GM18499 (cell line): ENCODE measurements around the gene RIMBP2.

Experiments
- ATAC-seq: cut with Tn5 transposase; IDR thresholded peaks from one replicate; pipeline ENCODE4 v1.9.1; 2021; ENCODE audit warnings: moderate number of reproducible peaks; ENCODE audit not compliant: insufficient read depth, unreplicated experiment

The RIMBP2 gene

DNA sequence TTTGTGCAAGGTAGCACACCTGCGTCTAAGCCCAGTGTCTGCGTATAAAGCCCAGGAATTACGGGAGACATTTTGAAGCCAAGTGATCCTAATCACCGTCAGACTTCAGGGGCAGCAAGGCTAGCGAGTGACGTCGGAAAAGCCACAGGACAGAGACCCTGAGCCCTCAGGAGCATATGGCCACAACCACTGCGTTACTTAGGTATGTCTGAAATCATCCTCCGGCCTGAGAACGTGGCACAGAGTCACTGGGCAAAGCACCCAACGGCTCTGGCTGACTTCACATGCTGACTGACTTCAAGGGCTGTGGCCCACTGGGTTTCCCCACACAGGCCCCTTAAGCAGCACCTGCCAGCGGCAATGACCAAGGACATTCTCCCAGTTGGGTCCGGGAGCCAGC, 71.5 kb downstream of the RIMBP2 start:
- no peak for ATAC-seq

DNA sequence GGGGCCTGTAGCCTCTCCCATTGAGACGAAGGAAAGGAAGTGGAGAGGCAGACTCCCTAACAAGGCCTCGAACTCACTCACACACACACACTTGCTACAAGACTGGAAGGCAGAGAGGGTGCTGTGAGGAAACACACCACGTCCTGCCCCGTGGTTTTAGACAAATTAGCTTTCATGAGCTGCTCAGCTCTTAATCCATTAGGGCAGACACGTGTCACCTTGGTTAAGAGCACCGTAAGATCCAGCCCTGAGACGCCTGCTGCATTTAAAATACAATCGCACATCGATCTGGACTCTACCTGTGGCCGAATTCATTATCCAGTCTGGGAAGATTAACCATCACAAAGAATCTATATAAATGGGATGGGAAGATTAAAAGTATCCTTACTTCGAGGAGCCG, 72.0 kb downstream of the RIMBP2 start:
- no peak for ATAC-seq

- no peak for ATAC-seq
Measured at GRCh38 chr12:130642856-130643255, 73.2 kb downstream of the RIMBP2 start.

- ATAC-seq = no peak
Measured at GRCh38 chr12:130641533-130642184, 74.4 kb downstream of the RIMBP2 start.

GRCh38 chr12:130640901-130641300, 75.2 kb downstream of the RIMBP2 start:
- no peak for ATAC-seq

DNA sequence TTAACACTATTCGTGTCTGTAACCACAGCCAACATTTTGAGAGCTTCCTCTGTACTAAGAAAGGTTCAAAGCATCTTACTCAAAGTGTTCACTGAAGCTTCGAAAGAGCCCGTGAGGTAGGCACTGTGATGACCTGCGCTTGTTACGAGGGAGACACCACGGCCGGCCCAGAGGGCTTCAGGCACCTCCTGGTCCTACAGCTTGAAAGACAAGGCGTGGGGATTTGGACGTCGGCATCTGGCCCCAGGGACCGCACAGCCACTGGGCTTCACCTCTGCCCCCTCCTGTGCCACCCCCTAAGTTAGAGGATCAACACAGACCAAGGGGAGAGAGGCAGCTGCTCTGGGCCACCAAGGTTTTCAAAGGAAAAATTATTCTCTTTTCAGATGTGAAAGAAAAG, 75.6 kb downstream of the RIMBP2 start:
- no peak for ATAC-seq

- ATAC-seq = no peak
Measured at GRCh38 chr12:130639476-130640424, 76.3 kb downstream of the RIMBP2 start.

- no peak for ATAC-seq
Measured at GRCh38 chr12:130636370-130636769, 79.7 kb downstream of the RIMBP2 start.

DNA sequence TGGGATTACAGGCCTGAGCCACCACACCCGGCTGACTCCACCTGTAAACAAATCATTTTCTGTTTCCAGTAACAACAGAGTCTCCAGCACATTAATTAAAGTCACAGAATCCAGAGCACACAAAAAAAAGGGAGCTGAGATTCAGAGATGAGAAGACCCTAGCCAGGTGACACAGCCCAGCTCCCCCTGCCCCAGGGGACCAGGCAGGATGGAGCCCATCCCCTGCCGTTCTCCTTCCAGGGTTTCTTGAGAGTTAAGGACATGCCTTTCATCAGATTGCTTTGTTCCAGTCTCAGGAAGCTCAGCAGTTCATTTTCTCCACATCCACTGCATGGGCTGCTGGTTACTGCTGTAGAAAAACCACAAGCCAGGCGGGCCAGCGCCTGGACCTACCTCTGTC, 81.2 kb downstream of the RIMBP2 start:
- ATAC-seq = no peak

- ATAC-seq = no peak
Measured at GRCh38 chr12:130633771-130634170, 82.3 kb downstream of the RIMBP2 start.

DNA sequence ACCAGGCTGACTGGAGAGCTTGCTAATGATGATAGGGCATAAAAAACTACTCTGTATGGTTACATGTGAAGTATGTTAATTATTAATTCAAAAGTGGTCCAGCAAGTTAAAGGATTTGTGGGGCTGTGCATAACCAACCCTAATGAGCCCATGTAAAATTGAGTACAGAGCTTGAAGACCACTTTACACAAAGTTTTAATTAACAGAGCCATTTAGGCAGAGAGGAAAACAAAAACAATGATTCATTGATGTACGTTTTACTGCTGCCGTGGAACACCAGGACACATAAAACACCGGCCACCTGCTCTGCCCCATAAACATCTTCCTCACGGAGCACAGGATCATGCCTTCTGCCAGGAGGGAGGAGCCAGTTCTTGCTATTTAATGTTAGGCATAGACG, 83.5 kb downstream of the RIMBP2 start:
- ATAC-seq = no peak

DNA sequence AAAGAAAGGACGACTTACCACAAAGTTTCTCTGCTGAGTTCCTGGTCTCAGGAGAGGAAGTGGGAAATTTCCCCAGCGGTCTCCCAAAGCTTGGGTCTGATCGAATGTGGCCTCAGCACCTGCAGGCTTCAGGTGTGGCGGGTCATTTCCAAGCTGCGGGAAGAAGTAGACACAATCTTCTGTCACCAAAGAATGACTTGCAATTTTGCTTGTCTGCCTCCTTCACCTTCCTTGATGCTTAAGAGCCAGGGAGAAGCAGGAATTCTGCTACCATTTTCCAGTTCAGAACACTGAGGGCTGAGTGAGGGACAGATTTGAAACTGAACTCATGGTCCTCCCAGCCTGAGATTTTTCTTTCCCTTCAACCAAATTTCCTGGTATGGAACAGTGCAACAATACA, 87.8 kb downstream of the RIMBP2 start:
- no peak for ATAC-seq

DNA sequence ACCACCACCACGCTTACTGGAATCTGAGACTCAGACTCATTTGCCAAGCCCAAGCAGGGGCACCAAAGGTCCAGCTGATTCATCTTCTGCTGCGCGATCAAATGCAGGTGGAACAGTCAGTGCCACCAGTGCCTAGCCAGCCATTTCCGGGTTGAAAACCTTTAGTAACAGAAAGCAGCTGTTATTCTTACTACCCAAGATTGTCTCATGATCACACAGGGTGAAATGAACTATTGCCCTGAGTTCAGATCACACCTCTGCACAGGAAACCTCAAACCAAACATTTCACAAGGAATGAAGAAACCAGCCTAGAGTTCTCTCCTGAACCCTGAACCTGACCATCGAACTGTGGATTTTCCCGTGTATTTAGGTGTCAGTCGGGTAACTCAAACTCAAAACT, 88.9 kb downstream of the RIMBP2 start:
- ATAC-seq = no peak

- no peak for ATAC-seq
Measured at GRCh38 chr12:130626601-130627000, 89.5 kb downstream of the RIMBP2 start.

DNA sequence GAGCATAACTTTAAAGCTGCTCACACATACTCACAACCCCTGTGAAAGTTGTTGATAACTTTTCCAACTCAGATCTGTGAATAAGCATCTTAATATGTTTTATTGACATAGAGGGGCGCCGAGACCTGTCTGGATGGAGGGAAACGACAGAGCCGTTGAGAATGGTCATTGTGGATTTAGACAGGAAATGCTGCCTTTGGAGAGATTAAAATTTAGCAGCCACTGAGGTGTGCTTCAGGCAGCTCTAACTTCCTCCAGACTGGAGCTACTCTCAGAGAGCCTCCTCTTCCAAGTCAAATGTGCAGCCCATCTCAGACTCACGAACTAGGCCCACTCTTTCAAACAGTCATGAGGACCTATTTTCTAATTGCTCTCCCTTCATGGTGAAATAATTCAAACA, 90.9 kb downstream of the RIMBP2 start:
- ATAC-seq = no peak

GRCh38 chr12:130622803-130623202, 93.3 kb downstream of the RIMBP2 start:
- no peak for ATAC-seq

- ATAC-seq = no peak
Measured at GRCh38 chr12:130621696-130622298, 94.3 kb downstream of the RIMBP2 start.

GRCh38 chr12:130620756-130621155, 95.3 kb downstream of the RIMBP2 start:
- no peak for ATAC-seq

DNA sequence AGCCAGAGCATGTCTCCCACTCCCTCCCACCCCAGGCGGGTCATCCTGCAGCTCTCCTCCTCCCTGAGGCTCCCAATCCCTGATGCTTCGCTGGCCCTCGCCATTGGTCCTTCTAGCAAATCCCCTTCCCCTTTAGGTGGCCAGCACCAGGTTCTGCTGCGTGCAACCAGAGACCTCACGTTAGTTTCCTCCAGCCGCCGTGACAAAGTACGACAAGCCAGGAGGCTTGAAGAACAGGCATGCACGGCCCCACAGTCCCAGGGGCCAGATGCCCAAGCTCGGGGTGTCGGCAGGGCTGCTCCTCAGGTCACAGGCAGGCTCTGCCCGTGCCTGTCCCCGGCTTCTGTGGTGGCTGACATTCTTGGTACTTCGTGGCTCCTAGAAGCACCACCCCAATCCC, 95.8 kb downstream of the RIMBP2 start:
- no peak for ATAC-seq

DNA sequence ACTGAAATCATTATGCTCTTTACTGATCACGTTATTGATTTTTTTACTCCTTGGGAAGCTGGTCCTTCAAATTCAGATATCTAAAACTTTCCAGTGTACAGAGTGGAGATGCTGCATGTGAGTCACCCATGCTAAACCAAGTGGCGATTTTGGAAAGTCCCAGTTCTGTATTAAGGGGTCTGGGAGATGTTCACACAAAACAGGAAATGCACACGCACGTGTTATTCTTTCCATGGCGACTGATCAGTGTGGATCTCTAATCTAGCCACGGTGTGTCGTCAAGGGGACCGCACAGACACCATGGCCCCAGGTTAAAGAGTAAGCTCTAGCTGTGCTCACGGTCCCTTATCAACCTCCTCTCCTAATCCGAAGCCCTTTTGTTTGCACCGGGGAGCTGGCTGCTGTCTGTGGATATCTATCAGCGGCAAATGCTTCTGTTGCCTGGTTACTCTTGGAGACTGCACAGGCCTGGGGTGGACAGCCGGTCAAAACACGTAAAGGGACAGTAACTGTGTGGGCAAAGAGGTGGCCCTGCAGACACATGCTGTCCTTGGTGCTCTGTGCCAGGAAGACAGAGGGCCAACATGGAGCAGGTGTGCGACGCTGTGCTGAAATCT, 96.6 kb downstream of the RIMBP2 start:
- no peak for ATAC-seq

DNA sequence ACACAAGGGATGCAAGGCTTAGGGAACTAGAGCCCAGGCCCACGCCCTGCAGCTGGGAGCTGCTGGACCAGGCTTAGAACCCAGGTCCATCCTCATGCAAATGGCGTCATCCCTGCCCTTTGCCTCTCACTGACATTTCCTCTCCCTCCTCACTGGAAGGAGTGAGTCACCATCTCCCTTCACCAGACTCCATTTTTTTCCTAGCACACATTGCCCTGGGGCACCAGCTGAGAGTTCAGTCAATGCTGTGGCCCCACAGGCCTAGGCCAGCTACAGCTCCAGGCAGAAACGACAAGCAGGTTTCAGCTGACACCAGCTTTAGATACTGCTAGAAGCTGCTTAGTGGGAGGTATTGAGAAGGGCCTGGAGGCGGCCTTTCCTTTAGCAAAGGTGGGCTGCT, 98.9 kb downstream of the RIMBP2 start:
- no peak for ATAC-seq
